Kidney (tissue), 14 donors: ENCODE data around the gene HAND1. TPM values are rescaled to one million over a fixed set of nuclear protein-coding genes. Genes with fewer than 3 reads are reported as not detected.
"Not testable (repeated sequence)": the region's sequence is repeated elsewhere in the genome, so short reads cannot be mapped to it uniquely, and the experiment has no call there.

ENCODE experiments used
- DNase-seq, 5 donors: peaks; one replicate each; pipeline ENCODE4 v3.0.0-alpha.2; 2013 to 2020
- FAIRE-seq: peaks from 2 replicates; lab custom pipeline; 2012; peaks lifted over from hg19 to GRCh38; lab: Jason Lieb, UNC
- H3K27ac ChIP-seq, 2 donors: one replicate each; pipeline ENCODE4 v1.7.0; 2013; ENCODE audit warnings: low read depth in 2 of 2, low read length in 2 of 2, inconsistent platforms in 1 of 2
- H3K27me3 ChIP-seq: one replicate; pipeline ENCODE4 v1.7.1; 2013; ENCODE audit warnings: low read length, inconsistent platforms; ENCODE audit not compliant: control insufficient read depth, insufficient read depth
- H3K36me3 ChIP-seq, 3 donors: one replicate each; pipeline versions ENCODE4 v1.7.0 to v1.7.1; 2013; ENCODE audit warnings: low read length in 3 of 3, control low read depth in 1 of 3, inconsistent platforms in 1 of 3; ENCODE audit not compliant: insufficient read depth in 3 of 3, control insufficient read depth in 2 of 3
- H3K4me1 ChIP-seq, 3 donors: one replicate each; pipeline versions ENCODE4 v1.7.0 to v1.7.1; 2013; ENCODE audit warnings: low read length in 3 of 3, inconsistent platforms in 1 of 3, low read depth in 1 of 3; ENCODE audit not compliant: control insufficient read depth in 2 of 3, insufficient read depth in 2 of 3
- H3K4me3 ChIP-seq, 3 donors: one replicate each; pipeline versions ENCODE4 v1.7.0 to v1.8.1; 2013; ENCODE audit warnings: low read length in 3 of 3, control low read depth in 1 of 3, inconsistent platforms in 1 of 3
- H3K9ac ChIP-seq, 3 donors: one replicate each; pipeline versions ENCODE4 v1.7.0 to v1.7.1; 2013; ENCODE audit warnings: low read length in 3 of 3, control low read depth in 1 of 3, inconsistent platforms in 1 of 3
- H3K9me3 ChIP-seq, 3 donors: one replicate each; pipeline versions ENCODE4 v1.7.0 to v1.7.1; 2013; ENCODE audit warnings: low read length in 3 of 3, control low read depth in 1 of 3, inconsistent platforms in 1 of 3; ENCODE audit not compliant: control insufficient read depth in 2 of 3, insufficient read depth in 1 of 3
- CTCF ChIP-seq: IDR thresholded peaks from 3 replicates; pipeline ENCODE4 v1.5.1; 2012; ENCODE audit warnings: mild to moderate bottlenecking, moderate library complexity, borderline replicate concordance; ENCODE audit not compliant: insufficient read depth; ENCODE audit errors: extremely low read depth
- intact Hi-C: fragments of 100-400 bp; cut with DNase I; formaldehyde crosslinking; loops from one replicate; pipeline ENCODE4 v1.11.1; 2022
- polyA plus RNA-seq: library from polyadenylated mRNA; stranded (reverse); fragments of 350-450 nt; fragmentation: Illumina TruSeq; extraction: RNeasy Lipid Tissue Mini Kit (QIAGEN cat#74804); gene quantifications from one replicate; pipeline ENCODE4 v1.2.3, GENCODE V29; 2014; ENCODE audit warnings: low read depth, low replicate concordance; ENCODE audit not compliant: insufficient read depth
- total RNA-seq: library from RNA; stranded (reverse); fragmentation: NEBNext Ultra II Directional; extraction: Animal tissue kit (Norgen Biotek cat#: 25700); gene quantifications from one replicate; pipeline ENCODE4 v1.2.1, GENCODE V29; 2021
- donor health status: control.
- donor health status: control.
- donor health status: control.
- donor health status: control.
- donor health status: control.
- donor health status: DM: yes; HTN: yes; CAD: no.
- donor health status: Normal renal cell carcinoma (clear cell type).

HAND1 gene
- total and polyA plus RNA-seq, 2 donors from 2014 or later, result not detected

GRCh38 chr5:154517810-154518437 lies 39.9 kb upstream of the HAND1 start:
- intact Hi-C loops, result no loop called here
- DNase-seq (no peak), FAIRE-seq (no peak)
- Histone ChIP-seq H3K27ac (no peak overlapping the region), H3K27me3 (no peaks in the 10 kb centered on the region), H3K36me3 (no peaks in the 10 kb centered on the region), H3K4me1 (peaks cover 0 to 2% (median 0%) of the 10 kb centered on the region in 3 donors), H3K4me3 (no peak overlapping the region), H3K9ac (no peak overlapping the region), H3K9me3 (no peaks in the 10 kb centered on the region)
- no peak for TF ChIP-seq CTCF

GRCh38 chr5:154517181-154517580 lies 39.2 kb upstream of the HAND1 start:
- no peaks in the 10 kb centered on the region for H3K27me3 ChIP-seq
- H3K4me3 ChIP-seq, result no peak overlapping the region
- no peak overlapping the region for H3K27ac ChIP-seq
- no peak for DNase-seq
- intact Hi-C loops, result no loop called here
- no peak overlapping the region for H3K9ac ChIP-seq
- H3K4me1 ChIP-seq, result peaks cover 0 to 2% (median 0%) of the 10 kb centered on the region in 3 donors
- FAIRE-seq, result no peak
- TF ChIP-seq CTCF, result no peak
- no peaks in the 10 kb centered on the region for H3K36me3 ChIP-seq
- H3K9me3 ChIP-seq, result no peaks in the 10 kb centered on the region

DNA sequence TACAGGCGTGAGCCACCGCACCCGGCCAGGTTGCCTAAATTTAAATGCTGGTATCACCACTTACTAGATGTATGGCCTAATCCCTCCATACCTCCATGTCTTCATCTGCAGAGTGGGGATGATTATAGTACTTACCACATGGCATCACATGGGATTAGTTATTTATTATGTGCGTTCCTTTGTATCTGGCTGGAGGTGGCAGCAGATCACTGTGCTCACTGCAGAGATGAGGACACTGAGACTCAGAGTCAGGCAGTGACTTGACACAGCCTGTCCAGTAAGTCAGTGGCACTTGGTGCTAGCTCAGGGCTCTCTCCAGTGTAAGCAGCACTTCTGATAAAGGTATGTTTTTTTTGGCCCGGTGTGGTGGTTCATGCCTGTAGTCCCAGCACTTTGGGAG lies 38.4 kb upstream of the HAND1 start:
- H3K9me3 ChIP-seq, result no peaks in the 10 kb centered on the region
- H3K4me3 ChIP-seq, result no peak overlapping the region
- FAIRE-seq (no peak), DNase-seq (no peak)
- no peak overlapping the region for H3K27ac ChIP-seq
- peaks cover 0 to 2% (median 0%) of the 10 kb centered on the region in 3 donors for H3K4me1 ChIP-seq
- no peaks in the 10 kb centered on the region for H3K36me3 ChIP-seq
- intact Hi-C loops, result no loop called here
- H3K9ac ChIP-seq, result no peak overlapping the region
- no peaks in the 10 kb centered on the region for H3K27me3 ChIP-seq
- no peak for TF ChIP-seq CTCF

GRCh38 chr5:154515488-154515887 lies 37.5 kb upstream of the HAND1 start:
- H3K9me3 ChIP-seq, H3K27ac ChIP-seq, H3K36me3 ChIP-seq, H3K27me3 ChIP-seq, intact Hi-C loops, FAIRE-seq, DNase-seq, H3K4me1 ChIP-seq, H3K9ac ChIP-seq, H3K4me3 ChIP-seq: not testable (repeated sequence)
